LNCaP clone FGC (cell line): Measurements from ENCODE around the gene DAPK3.

Experiments
- DNase-seq: peaks from one replicate; pipeline ENCODE4 v3.0.0-alpha.2; 2011; ENCODE audit warnings: low read depth
- H3K4me3 ChIP-seq: 2 replicates; pipeline ENCODE4 v1.5.1; 2011; ENCODE audit warnings: mild to moderate bottlenecking, low read depth, low read length, control low read depth
- CTCF ChIP-seq: IDR thresholded peaks from 2 replicates; pipeline ENCODE4 v1.5.1; 2012; ENCODE audit warnings: mild to moderate bottlenecking; ENCODE audit not compliant: control insufficient read depth, insufficient read depth; ENCODE audit errors: extremely low read depth

DAPK3 gene

GRCh38 chr19:3931041-3931440, 39.9 kb downstream of the DAPK3 start:
- TF ChIP-seq CTCF = no peak
- no peak overlapping the region for H3K4me3 ChIP-seq
- DNase-seq = no peak

GRCh38 chr19:3923912-3924311, 47.0 kb downstream of the DAPK3 start:
- DNase-seq = no peak
- no peak for TF ChIP-seq CTCF

GRCh38 chr19:3923096-3923758, 47.7 kb downstream of the DAPK3 start:
- no peak for TF ChIP-seq CTCF
- H3K4me3 ChIP-seq = no peak overlapping the region
- DNase-seq = no peak

More at GRCh38 chr19:3923912-3924311, 47.0 kb downstream of the DAPK3 start:
- H3K4me3 ChIP-seq = no peak overlapping the region

- DNase-seq = no peak
- H3K4me3 ChIP-seq = no peak overlapping the region
- no peak for TF ChIP-seq CTCF
Observed at GRCh38 chr19:3919793-3920192, 51.1 kb downstream of the DAPK3 start.

GRCh38 chr19:3916033-3916432, 54.9 kb downstream of the DAPK3 start:
- H3K4me3 ChIP-seq = no peak overlapping the region
- no peak for TF ChIP-seq CTCF

GRCh38 chr19:3914199-3914598, 56.7 kb downstream of the DAPK3 start:
- H3K4me3 ChIP-seq = no peak overlapping the region
- no peak for DNase-seq
- TF ChIP-seq CTCF = no peak

More at GRCh38 chr19:3916033-3916432, 54.9 kb downstream of the DAPK3 start:
- DNase-seq = no peak

GRCh38 chr19:3910105-3910504, 60.8 kb downstream of the DAPK3 start:
- no peak overlapping the region for H3K4me3 ChIP-seq
- TF ChIP-seq CTCF = no peak
- no peak for DNase-seq
